Measurements from ENCODE around the gene LY6G5C.

GRCh38 chr6:31631681-31632278, 49.1 kb downstream of the LY6G5C start:
- TF ChIP-seq CTCF (conservative IDR thresholded peaks at IDR 0.05 in 1 of 2, IDR thresholded peaks at IDR 0.05 in 1 of 2; ENCODE audit: low read depth in 1 of 2, low read length in 2 of 2) (no peak), EZH2 (IDR thresholded peaks at IDR 0.05; ENCODE audit: low read length, missing control alignments) (no peak)
